ENCODE results near the gene CASZ1. TPM values are rescaled to one million over a fixed set of nuclear protein-coding genes. Genes with fewer than 3 reads are reported as not detected.

Gene CASZ1
- total and polyA plus RNA-seq, 10 donors = 0.73 to 14.5 (median 9.1) TPM

- no peak overlapping the region for H3K4me3 ChIP-seq
- H3K36me3 ChIP-seq = no peaks in the 10 kb centered on the region
- no peaks in the 10 kb centered on the region for H3K9me3 ChIP-seq
- TF ChIP-seq, protein P1, sequence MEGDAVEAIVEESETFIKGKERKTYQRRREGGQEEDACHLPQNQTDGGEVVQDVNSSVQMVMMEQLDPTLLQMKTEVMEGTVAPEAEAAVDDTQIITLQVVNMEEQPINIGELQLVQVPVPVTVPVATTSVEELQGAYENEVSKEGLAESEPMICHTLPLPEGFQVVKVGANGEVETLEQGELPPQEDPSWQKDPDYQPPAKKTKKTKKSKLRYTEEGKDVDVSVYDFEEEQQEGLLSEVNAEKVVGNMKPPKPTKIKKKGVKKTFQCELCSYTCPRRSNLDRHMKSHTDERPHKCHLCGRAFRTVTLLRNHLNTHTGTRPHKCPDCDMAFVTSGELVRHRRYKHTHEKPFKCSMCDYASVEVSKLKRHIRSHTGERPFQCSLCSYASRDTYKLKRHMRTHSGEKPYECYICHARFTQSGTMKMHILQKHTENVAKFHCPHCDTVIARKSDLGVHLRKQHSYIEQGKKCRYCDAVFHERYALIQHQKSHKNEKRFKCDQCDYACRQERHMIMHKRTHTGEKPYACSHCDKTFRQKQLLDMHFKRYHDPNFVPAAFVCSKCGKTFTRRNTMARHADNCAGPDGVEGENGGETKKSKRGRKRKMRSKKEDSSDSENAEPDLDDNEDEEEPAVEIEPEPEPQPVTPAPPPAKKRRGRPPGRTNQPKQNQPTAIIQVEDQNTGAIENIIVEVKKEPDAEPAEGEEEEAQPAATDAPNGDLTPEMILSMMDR (IDR thresholded peaks at IDR 0.05 in 8 of 11, conservative IDR thresholded peaks at IDR 0.05 in 3 of 11) = no peak
- TF ChIP-seq POLR2AphosphoS5 (IDR thresholded peaks at IDR 0.05) = no peak
- no peak for TF ChIP-seq POLR2A (IDR thresholded peaks at IDR 0.05)
- intact Hi-C loops (cut with DNase I; ENCODE audit: low total_unique reads) = no loop called here
- peak overlapping the region in 3 of 8 donors; percentile 51 to 72 (median 70) for H3K27ac ChIP-seq
- WGBS, 5 donors = 90 to 93% (median 92%) methylated on average over 10 of the region's 10 CpGs
- no peak for DNase-seq
- peaks cover 7 to 36% (median 24%) of the 10 kb centered on the region in 6 donors for H3K4me1 ChIP-seq
- peaks cover 0 to 11% (median 0%) of the 10 kb centered on the region in 7 donors for H3K27me3 ChIP-seq (replicated peaks in 1 of 7)
These were observed 39.6 kb downstream of the CASZ1 start for GRCh38 chr1:10756842-10757241.

GRCh38 chr1:10755970-10756521, 40.4 kb downstream of the CASZ1 start:
- peak overlapping the region in 1 of 8 donors; percentile 11 for H3K4me3 ChIP-seq
- H3K4me1 ChIP-seq = peaks cover 7 to 28% (median 17%) of the 10 kb centered on the region in 6 donors
- intact Hi-C loops (cut with DNase I; ENCODE audit: low total_unique reads) = no loop called here
- peak; percentile 90 for DNase-seq
- H3K27ac ChIP-seq = peak overlapping the region in 6 of 8 donors; percentile 19 to 72 (median 60)
- no peaks in the 10 kb centered on the region for H3K9me3 ChIP-seq
- TF ChIP-seq, protein P1 (IDR thresholded peaks at IDR 0.05 in 8 of 11, conservative IDR thresholded peaks at IDR 0.05 in 3 of 11) = peak in 1 of 11 experiments; percentile 19
- peak; percentile 41 to 84 (median 81) for TF ChIP-seq POLR2AphosphoS5 (IDR thresholded peaks at IDR 0.05)
- no peak for TF ChIP-seq POLR2A (IDR thresholded peaks at IDR 0.05)
- no peaks in the 10 kb centered on the region for H3K36me3 ChIP-seq
- WGBS, 5 donors = 8 to 26% (median 25%) methylated on average over 17 to 23 of the region's 23 CpGs
- H3K27me3 ChIP-seq (replicated peaks in 1 of 7) = peaks cover 0 to 13% (median 0%) of the 10 kb centered on the region in 7 donors

DNA sequence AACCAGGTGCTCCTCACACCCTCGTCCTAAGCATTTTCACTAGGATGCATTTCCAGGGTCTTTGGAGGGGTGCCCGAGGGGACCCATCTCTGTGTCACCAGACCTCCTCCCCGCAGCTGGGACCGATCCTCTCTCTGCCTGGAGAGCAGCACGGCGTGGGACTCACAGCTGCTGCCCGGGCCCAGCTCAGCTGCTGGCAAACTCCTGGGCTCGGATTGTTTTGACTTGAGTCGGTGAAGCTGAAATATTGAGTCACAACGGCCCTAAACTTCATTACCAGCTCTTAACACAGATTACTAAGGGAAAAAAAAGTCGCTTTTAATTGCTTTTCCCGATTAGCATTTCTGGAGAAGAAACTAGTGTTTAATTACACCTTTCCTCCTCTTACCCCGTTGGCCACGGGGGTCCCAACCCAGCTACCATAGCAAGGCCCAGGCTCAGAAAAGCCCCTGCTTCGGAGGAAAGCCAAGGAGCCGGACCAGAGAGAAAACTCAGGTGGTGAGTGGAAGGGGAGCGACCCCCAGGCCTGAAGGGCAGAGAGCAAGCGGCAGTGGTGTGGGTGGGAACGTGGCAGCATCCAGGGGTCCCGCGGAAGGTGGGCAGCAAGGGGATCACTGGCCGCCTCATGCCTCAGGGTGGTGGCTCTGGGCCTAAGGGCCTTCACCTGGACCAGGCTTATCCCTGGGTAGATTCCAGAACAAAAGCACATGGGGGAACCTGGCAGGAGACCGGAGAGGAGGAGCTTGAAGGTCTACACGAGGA, 41.7 kb downstream of the CASZ1 start:
- H3K9me3 ChIP-seq = no peaks in the 10 kb centered on the region
- TF ChIP-seq POLR2AphosphoS5 (IDR thresholded peaks at IDR 0.05) (no peak), POLR2A (IDR thresholded peaks at IDR 0.05) (no peak)
- TF ChIP-seq, protein P1 (IDR thresholded peaks at IDR 0.05 in 8 of 11, conservative IDR thresholded peaks at IDR 0.05 in 3 of 11) = no peak
- no peaks in the 10 kb centered on the region for H3K36me3 ChIP-seq
- H3K4me1 ChIP-seq = peaks cover 7 to 26% (median 15%) of the 10 kb centered on the region in 6 donors
- intact Hi-C loops (cut with DNase I; ENCODE audit: low total_unique reads) = no loop called here
- no peak overlapping the region for H3K4me3 ChIP-seq
- H3K27ac ChIP-seq = no peak overlapping the region
- 79 to 90% (median 86%) methylated on average over 21 to 24 of the region's 24 CpGs for WGBS, 5 donors
- peaks cover 0 to 13% (median 0%) of the 10 kb centered on the region in 7 donors for H3K27me3 ChIP-seq (replicated peaks in 1 of 7)
- DNase-seq = no peak

- Histone ChIP-seq H3K9me3 (no peaks in the 10 kb centered on the region), H3K4me1 (peaks cover 7 to 26% (median 15%) of the 10 kb centered on the region in 6 donors), H3K4me3 (no peak overlapping the region), H3K27me3 (replicated peaks in 1 of 7) (peaks cover 0 to 10% (median 0%) of the 10 kb centered on the region in 7 donors), H3K36me3 (no peaks in the 10 kb centered on the region), H3K27ac (no peak overlapping the region)
- TF ChIP-seq, protein P1 (IDR thresholded peaks at IDR 0.05 in 8 of 11, conservative IDR thresholded peaks at IDR 0.05 in 3 of 11) = no peak
- TF ChIP-seq POLR2A (IDR thresholded peaks at IDR 0.05) = no peak
- no peak for TF ChIP-seq POLR2AphosphoS5 (IDR thresholded peaks at IDR 0.05)
- intact Hi-C loops (cut with DNase I; ENCODE audit: low total_unique reads) = no loop called here
- WGBS, 5 donors = 76 to 81% (median 79%) methylated on average over 11 of the region's 11 CpGs
- DNase-seq = no peak
These were observed 43.1 kb downstream of the CASZ1 start for GRCh38 chr1:10753299-10753698.

Data from spleen (tissue), 11 donors.